Heart left ventricle (tissue), 13 donors: ENCODE results near the gene RNF181.

Experiments used
- POLR2A ChIP-seq, 2 donors: fragments of 450-650 bp; IDR thresholded peaks; one replicate each; pipeline ENCODE4 v1.6.1; 2017; ENCODE audit warnings: antibody characterized with exemption in 2 of 2, mild to moderate bottlenecking in 2 of 2, moderate library complexity in 2 of 2
- TF ChIP-seq, protein P1 (sequence below), 12 donors: fragments of 200-600 bp; sonication (generic) in 4 of 12; IDR thresholded peaks; one replicate each; pipeline versions ENCODE4 v1.5.0 to v1.8.0; 2018 to 2022; ENCODE audit warnings: antibody characterized with exemption in 12 of 12, mild to moderate bottlenecking in 5 of 12
- donor health status: ischemic (EF 13 %, LVEDD 7.1; RV severe dilation, severe dysfunction).
- donor health status: DM: no; HTN: yes; CAD: no.
- donor health status: DM: no; HTN: no; CAD: no.
- donor health status: ischemic (EF 25% LVEDD 6.9; RV normal size, moderate dysfunction).
- donor health status: ischemic (EF 25% LVEDD 5.7; RV mildly dilated, moderate dysfunction).
- donor health status: ischemic (EF 35%, LVEDD 5.7; RV mildly dilated, moderate dysfunction).
- donor health status: nonischemic (EF 11% LVEDD 7.7; RV severe dilation, severe dysfunction).
- donor health status: DM: yes; HTN: yes; CAD: no.
- donor health status: PGD.
- donor health status: ischemic (EF 29% LVEDD 5.4; RV normal size, mild dysfunction).
- donor health status: nonischemic (EF 23%, LVEDD 6.1; RV moderate dilation, normal function).

DNA sequence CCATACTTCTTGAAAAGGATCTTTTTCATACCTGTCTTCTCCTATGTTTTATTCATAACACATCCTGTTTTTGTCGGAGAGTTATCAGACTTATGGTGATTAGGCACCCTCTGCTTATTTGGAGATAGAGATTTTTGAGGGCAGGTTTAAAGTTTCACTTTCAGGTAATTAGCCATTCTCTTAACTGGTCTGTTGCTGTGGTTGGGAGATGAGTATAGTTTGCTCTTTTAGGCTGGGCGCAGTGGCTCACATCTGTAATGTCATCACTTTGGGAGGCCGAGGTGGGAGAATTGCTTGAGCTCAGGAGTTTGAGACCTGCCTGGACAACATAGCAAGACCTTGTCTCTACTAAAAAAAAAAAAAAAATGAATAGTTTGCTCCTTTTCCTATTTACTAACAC, 47.2 kb downstream of the RNF181 start:
- TF ChIP-seq, protein P1, sequence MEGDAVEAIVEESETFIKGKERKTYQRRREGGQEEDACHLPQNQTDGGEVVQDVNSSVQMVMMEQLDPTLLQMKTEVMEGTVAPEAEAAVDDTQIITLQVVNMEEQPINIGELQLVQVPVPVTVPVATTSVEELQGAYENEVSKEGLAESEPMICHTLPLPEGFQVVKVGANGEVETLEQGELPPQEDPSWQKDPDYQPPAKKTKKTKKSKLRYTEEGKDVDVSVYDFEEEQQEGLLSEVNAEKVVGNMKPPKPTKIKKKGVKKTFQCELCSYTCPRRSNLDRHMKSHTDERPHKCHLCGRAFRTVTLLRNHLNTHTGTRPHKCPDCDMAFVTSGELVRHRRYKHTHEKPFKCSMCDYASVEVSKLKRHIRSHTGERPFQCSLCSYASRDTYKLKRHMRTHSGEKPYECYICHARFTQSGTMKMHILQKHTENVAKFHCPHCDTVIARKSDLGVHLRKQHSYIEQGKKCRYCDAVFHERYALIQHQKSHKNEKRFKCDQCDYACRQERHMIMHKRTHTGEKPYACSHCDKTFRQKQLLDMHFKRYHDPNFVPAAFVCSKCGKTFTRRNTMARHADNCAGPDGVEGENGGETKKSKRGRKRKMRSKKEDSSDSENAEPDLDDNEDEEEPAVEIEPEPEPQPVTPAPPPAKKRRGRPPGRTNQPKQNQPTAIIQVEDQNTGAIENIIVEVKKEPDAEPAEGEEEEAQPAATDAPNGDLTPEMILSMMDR (IDR thresholded peaks at IDR 0.05) = no peak
- no peak for TF ChIP-seq POLR2A (IDR thresholded peaks at IDR 0.05)
